ENCODE measurements around the gene SYT7. TPM values are rescaled to one million over a fixed set of nuclear protein-coding genes. Genes with fewer than 3 reads are reported as not detected.

Gene SYT7
- total and polyA plus RNA-seq, 4 donors = 1.7 to 10.6 (median 3.8) TPM

- no peak overlapping the region for H3K9ac ChIP-seq (ENCODE audit: insufficient read depth in 1 of 2, low read length in 2 of 2)
- H3K27ac ChIP-seq (ENCODE audit: low read depth in 1 of 2, low read length in 1 of 2) = no peak overlapping the region
- no peaks in the 10 kb centered on the region for H3K4me1 ChIP-seq (ENCODE audit: control insufficient read depth in 5 of 5, insufficient read depth in 5 of 5, low read length in 5 of 5)
- no peaks in the 10 kb centered on the region for H3K36me3 ChIP-seq (ENCODE audit: control insufficient read depth in 4 of 4, insufficient read depth in 4 of 4, low read length in 4 of 4)
- DNase-seq (no peak), ATAC-seq (ENCODE audit: insufficient read depth, low FRiP score) (no peak)
- TF ChIP-seq CTCF (IDR thresholded peaks at IDR 0.05; ENCODE audit: control extremely low read depth, extremely low read depth) = no peak
- 74 to 82% methylated on average over 12 of the region's 12 CpGs for WGBS, 2 donors
- H3K4me3 ChIP-seq = no peak overlapping the region
- H3K9me3 ChIP-seq (ENCODE audit: control insufficient read depth in 4 of 4, insufficient read depth in 3 of 4, low read length in 3 of 4) = no peaks in the 10 kb centered on the region
- H3K27me3 ChIP-seq (ENCODE audit: control insufficient read depth in 3 of 3, insufficient read depth in 3 of 3, low read length in 2 of 3) = peaks cover 0 to 5% (median 2%) of the 10 kb centered on the region in 3 donors
Observed at GRCh38 chr11:61499816-61500491, 80.9 kb downstream of the SYT7 start.

- no peaks in the 10 kb centered on the region for H3K36me3 ChIP-seq (ENCODE audit: control insufficient read depth in 4 of 4, insufficient read depth in 4 of 4, low read length in 4 of 4)
- no peak overlapping the region for H3K27ac ChIP-seq (ENCODE audit: low read depth in 1 of 2, low read length in 1 of 2)
- peaks cover 0 to 5% (median 2%) of the 10 kb centered on the region in 5 donors for H3K4me1 ChIP-seq (ENCODE audit: control insufficient read depth in 5 of 5, insufficient read depth in 5 of 5, low read length in 5 of 5)
- DNase-seq = no peak
- H3K27me3 ChIP-seq (ENCODE audit: control insufficient read depth in 3 of 3, insufficient read depth in 3 of 3, low read length in 2 of 3) = peaks cover 0 to 2% (median 0%) of the 10 kb centered on the region in 3 donors
- no peak overlapping the region for H3K9ac ChIP-seq (ENCODE audit: insufficient read depth in 1 of 2, low read length in 2 of 2)
- WGBS, 2 donors = 78 to 83% methylated on average over 15 of the region's 15 CpGs
- no peak overlapping the region for H3K4me3 ChIP-seq
- no peak for TF ChIP-seq CTCF (IDR thresholded peaks at IDR 0.05; ENCODE audit: control extremely low read depth, extremely low read depth)
- ATAC-seq (ENCODE audit: insufficient read depth, low FRiP score) = no peak
- H3K9me3 ChIP-seq (ENCODE audit: control insufficient read depth in 4 of 4, insufficient read depth in 3 of 4, low read length in 3 of 4) = no peaks in the 10 kb centered on the region
Observed at GRCh38 chr11:61498767-61499341, 82.0 kb downstream of the SYT7 start.

- peaks cover 0 to 5% (median 2%) of the 10 kb centered on the region in 5 donors for H3K4me1 ChIP-seq (ENCODE audit: control insufficient read depth in 5 of 5, insufficient read depth in 5 of 5, low read length in 5 of 5)
- no peak for TF ChIP-seq CTCF (IDR thresholded peaks at IDR 0.05; ENCODE audit: control extremely low read depth, extremely low read depth)
- no peak overlapping the region for H3K27ac ChIP-seq (ENCODE audit: low read depth in 1 of 2, low read length in 1 of 2)
- no peak for DNase-seq
- ATAC-seq (ENCODE audit: insufficient read depth, low FRiP score) = no peak
- H3K9ac ChIP-seq (ENCODE audit: insufficient read depth in 1 of 2, low read length in 2 of 2) = no peak overlapping the region
- H3K27me3 ChIP-seq (ENCODE audit: control insufficient read depth in 3 of 3, insufficient read depth in 3 of 3, low read length in 2 of 3) = peaks cover 0 to 2% (median 0%) of the 10 kb centered on the region in 3 donors
- H3K9me3 ChIP-seq (ENCODE audit: control insufficient read depth in 4 of 4, insufficient read depth in 3 of 4, low read length in 3 of 4) = no peaks in the 10 kb centered on the region
- WGBS, 2 donors = 81 to 83% methylated on average over 9 of the region's 9 CpGs
- no peak overlapping the region for H3K4me3 ChIP-seq
- H3K36me3 ChIP-seq (ENCODE audit: control insufficient read depth in 4 of 4, insufficient read depth in 4 of 4, low read length in 4 of 4) = no peaks in the 10 kb centered on the region
Observed at GRCh38 chr11:61497876-61498275, 83.0 kb downstream of the SYT7 start.
